HepG2 (cell line): Measurements from ENCODE around the gene ARHGDIG. TPM values are rescaled to one million over a fixed set of nuclear protein-coding genes. Genes with fewer than 3 reads are reported as not detected.
A peak's percentile ranks its signal among the peaks of the same experiment; 100 is the strongest.

Source experiments
- ATAC-seq: fragments of 200-7000 bp; cut with Tn5 transposase; 3 replicates; pipeline ENCODE4 v1.9.1; 2020; ENCODE audit warnings: mild to moderate bottlenecking, moderate library complexity
- BruUV-seq: library from RNA; stranded (reverse); fragments of 400-500 nt; replicated peaks from 2 replicates; lab custom pipeline; 2021; lab: Mats Ljungman, UMichigan
- CTCF ChIA-PET: fragments of 300-600 bp; formaldehyde crosslinking; extraction: SDS; loops from one replicate; lab custom pipeline; 2021; ENCODE audit warnings: low total read pairs, inconsistent platforms, low intra/inter-chr PET ratio; lab: Yijun Ruan, JAX
- POLR2A ChIA-PET: fragments of 350-600 bp; sonication (Branson Sonifier 250); formaldehyde crosslinking; loops from one replicate; lab custom pipeline; 2020; ENCODE audit warnings: antibody characterized with exemption, inconsistent platforms; lab: Yijun Ruan, JAX
- DNase-seq: peaks from one replicate; pipeline ENCODE4 v3.0.0-alpha.2; 2015; ENCODE audit warnings: low spot score
- FAIRE-seq: peaks from 3 replicates; lab custom pipeline; 2011; peaks lifted over from hg19 to GRCh38; lab: Jason Lieb, UNC
- H2AFZ ChIP-seq: one replicate; pipeline ENCODE4 v1.6.1; 2011; ENCODE audit warnings: low read length, inconsistent platforms
- H3K27ac ChIP-seq: fragments of 300-600 bp; 3 replicates; pipeline ENCODE4 v1.8.0; 2011; ENCODE audit warnings: mixed run types, mild to moderate bottlenecking, mixed read lengths, low read length, inconsistent platforms; ENCODE audit not compliant: insufficient read depth; ENCODE audit errors: extremely low read length
- H3K27me3 ChIP-seq, 2 experiments: fragments of 200-600 bp in 1 of 2; 2 replicates in 1 of 2; 3 replicates in 1 of 2; pipeline versions ENCODE4 v1.6.0 to v1.8.0; 2011; ENCODE audit warnings: low read length in 2 of 2, mild to moderate bottlenecking in 2 of 2, moderate library complexity in 2 of 2, inconsistent platforms in 1 of 2; ENCODE audit not compliant: insufficient read depth in 2 of 2, control insufficient read depth in 1 of 2
- H3K36me3 ChIP-seq, 2 experiments: fragments of 200-600 bp in 1 of 2; replicated peaks in 1 of 2; 2 replicates in 1 of 2; 3 replicates in 1 of 2; pipeline versions ENCODE4 v1.5.1 to v1.8.0; 2011; ENCODE audit warnings: low read length in 2 of 2, inconsistent platforms in 1 of 2; ENCODE audit not compliant: insufficient read depth in 2 of 2, control insufficient read depth in 1 of 2
- H3K4me1 ChIP-seq: 2 replicates; pipeline ENCODE4 v1.5.1; 2012; ENCODE audit warnings: low read length, inconsistent platforms; ENCODE audit not compliant: insufficient read depth
- H3K4me2 ChIP-seq: 2 replicates; pipeline ENCODE4 v1.6.0; 2011; ENCODE audit warnings: low read depth, low read length, inconsistent platforms
- H3K4me3 ChIP-seq, 3 experiments: fragments of 200-600 bp in 1 of 3; sonication (generic), shearing (Covaris generic) in 1 of 3; replicated peaks in 1 of 3; 2 replicates each; pipeline ENCODE4 v1.5.1; 2011 to 2016; ENCODE audit warnings: low read length in 3 of 3, inconsistent platforms in 2 of 3, low read depth in 2 of 3, mild to moderate bottlenecking in 2 of 3, control low read depth in 1 of 3, mixed read lengths in 1 of 3; ENCODE audit not compliant: insufficient read depth in 1 of 3
- H3K79me2 ChIP-seq: one replicate; pipeline ENCODE4 v1.6.1; 2011; ENCODE audit warnings: low read length, inconsistent platforms; ENCODE audit not compliant: insufficient read depth
- H3K9ac ChIP-seq: 2 replicates; pipeline ENCODE4 v1.6.0; 2011; ENCODE audit warnings: mild to moderate bottlenecking, low read depth, low read length, inconsistent platforms; ENCODE audit not compliant: insufficient read depth
- H3K9me3 ChIP-seq: 2 replicates; pipeline ENCODE4 v1.5.1; 2012; ENCODE audit warnings: mild to moderate bottlenecking, low read length
- H4K20me1 ChIP-seq: 2 replicates; pipeline ENCODE4 v1.6.0; 2011; ENCODE audit warnings: inconsistent platforms, mild to moderate bottlenecking, low read length, moderate library complexity; ENCODE audit not compliant: insufficient read depth
- DRAP1 ChIP-seq: IDR thresholded peaks from 2 replicates; pipeline ENCODE4 v1.6.1; 2016; ENCODE audit warnings: missing genetic modification reagents, missing compliant biosample characterization
- ETV5 ChIP-seq: IDR thresholded peaks from 2 replicates; pipeline ENCODE4 v1.6.1; 2018; ENCODE audit warnings: missing biosample characterization, missing genetic modification reagents, inconsistent platforms, borderline replicate concordance
- FOXC1 ChIP-seq: sonication (generic); formaldehyde crosslinking; IDR thresholded peaks from 2 replicates; pipeline ENCODE4 v1.8.0; 2022; ENCODE audit warnings: mild to moderate bottlenecking, missing genetic modification reagents, borderline replicate concordance
- FOXM1 ChIP-seq: sonication (generic); formaldehyde crosslinking; IDR thresholded peaks from 2 replicates; pipeline ENCODE4 v1.5.0; 2020; ENCODE audit warnings: missing genetic modification reagents
- HMG20B ChIP-seq: conservative IDR thresholded peaks from 2 replicates; pipeline ENCODE4 v1.6.1; 2016; ENCODE audit warnings: missing genetic modification reagents, missing compliant biosample characterization
- JARID2 ChIP-seq: sonication (generic); formaldehyde crosslinking; IDR thresholded peaks from 2 replicates; pipeline ENCODE4 v1.8.1; 2023; ENCODE audit warnings: missing genetic modification reagents, inconsistent platforms; ENCODE audit not compliant: insufficient replicate concordance
- KAT8 ChIP-seq: IDR thresholded peaks from 2 replicates; pipeline ENCODE4 v1.6.1; 2016; ENCODE audit warnings: missing genetic modification reagents, missing compliant biosample characterization
- NFE2 ChIP-seq: sonication (generic); formaldehyde crosslinking; IDR thresholded peaks from 2 replicates; pipeline ENCODE4 v1.4.0; 2020; ENCODE audit warnings: missing genetic modification reagents
- NR2F1 ChIP-seq, 2 experiments: fragments of 450-650 bp in 1 of 2; formaldehyde crosslinking in 1 of 2; IDR thresholded peaks; 2 replicates each; pipeline versions ENCODE4 v1.5.0 to v1.6.1; 2016 to 2020; ENCODE audit warnings: mild to moderate bottlenecking in 1 of 2, missing compliant biosample characterization in 1 of 2, missing genetic modification reagents in 1 of 2, moderate library complexity in 1 of 2
- TBL1XR1 ChIP-seq: fragments of 150-350 bp; IDR thresholded peaks from 2 replicates; pipeline ENCODE4 v1.6.1; 2014; ENCODE audit warnings: borderline replicate concordance, low read length; ENCODE audit not compliant: partially characterized antibody
- TBX3 ChIP-seq: fragments of 450-650 bp; IDR thresholded peaks from 2 replicates; pipeline ENCODE4 v1.6.1; 2017; ENCODE audit warnings: antibody characterized with exemption, mild to moderate bottlenecking, inconsistent platforms, borderline replicate concordance
- THYN1 ChIP-seq: sonication (generic); formaldehyde crosslinking; IDR thresholded peaks from 2 replicates; pipeline ENCODE4 v1.8.1; 2023; ENCODE audit warnings: low read depth, mild to moderate bottlenecking, moderate library complexity, missing genetic modification reagents, borderline replicate concordance
- ZBTB3 ChIP-seq: sonication (generic); formaldehyde crosslinking; IDR thresholded peaks from 2 replicates; pipeline ENCODE4 v1.4.0; 2020; ENCODE audit warnings: low read depth, mild to moderate bottlenecking, moderate library complexity, missing genetic modification reagents, borderline replicate concordance
- ZBTB34 ChIP-seq: sonication (generic); formaldehyde crosslinking; IDR thresholded peaks from 2 replicates; pipeline ENCODE4 v1.8.0; 2022; ENCODE audit warnings: mild to moderate bottlenecking, missing genetic modification reagents
- ZNF20 ChIP-seq: sonication (generic); formaldehyde crosslinking; IDR thresholded peaks from 2 replicates; pipeline ENCODE4 v1.4.0; 2020; ENCODE audit warnings: mild to moderate bottlenecking, moderate library complexity, missing genetic modification reagents
- ZNF430 ChIP-seq: sonication (generic); formaldehyde crosslinking; IDR thresholded peaks from 2 replicates; pipeline ENCODE4 v1.9.0; 2021; ENCODE audit warnings: mild to moderate bottlenecking, missing genetic modification reagents
- ZNF589 ChIP-seq: sonication (generic); formaldehyde crosslinking; conservative IDR thresholded peaks from 2 replicates; pipeline ENCODE4 v1.8.0; 2022; ENCODE audit warnings: mild to moderate bottlenecking, moderate library complexity, missing genetic modification reagents
- ZNF619 ChIP-seq: sonication (generic); formaldehyde crosslinking; IDR thresholded peaks from 2 replicates; pipeline ENCODE4 v1.4.0; 2020; ENCODE audit warnings: mild to moderate bottlenecking, missing genetic modification reagents
- WGBS: methylation state at CpG from one replicate; pipeline ENCODE4 v1.1.6; 2017; ENCODE audit warnings: low lambda C conversion rate; 5-methylcytosine and 5-hydroxymethylcytosine counted together
- in situ Hi-C: cut with HindIII; loops from 2 replicates; pipeline ENCODE4 v1.10.0; 2017; ENCODE audit warnings: low pct_unique_long_range_greater_than_20kb; ENCODE audit not compliant: extremely low pct_ligation_motif_present
- intact Hi-C: fragments of 100-400 bp; cut with micrococcal nuclease; formaldehyde crosslinking; loops from one replicate; pipeline ENCODE4 v1.10.0; 2022; ENCODE audit not compliant: unreplicated experiment
- polyA plus RNA-seq, 8 experiments: library from polyadenylated mRNA; depleted of rRNA in 3 of 8; stranded (reverse) in 7 of 8; unstranded in 1 of 8; fragments of >200 nt; fragmentation: Illumina TruSeq in 4 of 8; extraction: Trizol in 4 of 8; gene quantifications; 2 replicates each; pipeline versions ENCODE4 v1.2.1 to v1.2.3, GENCODE V29; 2011 to 2016; ENCODE audit warnings: low read depth in 4 of 8, missing spikeins in 1 of 8, mixed read lengths in 1 of 8; ENCODE audit not compliant: insufficient read depth in 1 of 8
- total RNA-seq, 5 experiments: library from RNA; depleted of rRNA; stranded (reverse); fragments of >200 nt; fragmentation: Illumina TruSeq; extraction: Trizol; gene quantifications; 2 replicates each; pipeline ENCODE4 v1.2.3, GENCODE V29; 2016; ENCODE audit warnings: low read depth in 1 of 5
- TF ChIP-seq, protein P1 (sequence below), 2 experiments: sonication (generic) in 1 of 2; formaldehyde crosslinking in 1 of 2; IDR thresholded peaks; 2 replicates each; pipeline versions ENCODE4 v1.5.1 to v1.6.1; 2011 to 2020; ENCODE audit warnings: borderline replicate concordance in 1 of 2, low read depth in 1 of 2, low read length in 1 of 2, mild to moderate bottlenecking in 1 of 2, missing genetic modification reagents in 1 of 2, moderate library complexity in 1 of 2

The ARHGDIG gene
- total and polyA plus RNA-seq, 2 of the 13 experiments (the other 11 are each of a cell fraction or from before 2014, with no cell fraction given) = 0.24 to 0.48 TPM

GRCh38 chr16:234468-235305 is 45.7 kb upstream of the ARHGDIG start, which contains the start of gene FAM234A:
Gene FAM234A (plus strand): TSS chr16:234821. CDS start chr16:254414, 19,593 bp downstream.
- ATAC-seq (peak; percentile 86), FAIRE-seq (peak; percentile 66), DNase-seq (peak; percentile 87)
- WGBS = 1% methylated on average over 22 of the region's 85 CpGs
- Histone ChIP-seq H4K20me1 (no peaks in the 10 kb centered on the region), H3K4me1 (peaks cover 15% of the 10 kb centered on the region), H3K4me3 (peak within 1 kb of the TSS; percentile 73 to 84 (median 81)), H3K9ac (peak within 1 kb of the TSS; percentile 89), H3K27ac (peak within 1 kb of the TSS; percentile 85), H3K4me2 (peak within 1 kb of the TSS; percentile 92), H2AFZ (peak within 1 kb of the TSS; percentile 74), H3K27me3 (no peaks in the 10 kb centered on the region; a peak in 1 of 5 replicates), H3K9me3 (no peaks in the 10 kb centered on the region), H3K36me3 (no peaks in the 10 kb centered on the region), H3K79me2 (no peaks in the 10 kb centered on the region)
- no TSS peak for BruUV-seq
- CTCF ChIA-PET = no interaction called here
- in situ Hi-C loops = no loop called here
- intact Hi-C loops = loop anchor here (5.0 kb wide), 1 partner anchor 53 kb away; no protein-coding TSS in a partner anchor
- POLR2A ChIA-PET = interaction anchor here (0.7 to 1.9 kb wide), 14 partner anchors 10 to 267 kb away, joined by 3 to 11 read pairs (median 4); partner anchors contain the start of genes ARHGDIG, AXIN1, MRPL28 and POLR3K
- TF ChIP-seq FOXM1 (CRISPR knock-in tag) (no peak), NFE2 (CRISPR knock-in tag) (no peak), ZBTB34 (no peak), ZNF20 (CRISPR knock-in tag) (no peak), KAT8 (0 out of 2 replicates have a peak, but pooled peaks have one; percentile 66), HMG20B (CRISPR knock-in tag) (0 out of 2 replicates have a peak, but pooled peaks have one; percentile 5), ETV5 (peak; percentile 60), FOXC1 (0 out of 2 replicates have a peak, but pooled peaks have one; percentile 33), DRAP1 (CRISPR knock-in tag) (no peak; the same call in 1 of the 2 replicates), NR2F1 (CRISPR knock-in tag; IDR thresholded peaks at IDR 0.05) (no peak), JARID2 (CRISPR knock-in tag) (no peak), ZNF430 (CRISPR knock-in tag) (no peak), THYN1 (no peak), TBL1XR1 (no peak), ZBTB3 (CRISPR knock-in tag) (no peak), ZNF619 (CRISPR knock-in tag) (peak; percentile 80; the same call in 1 of the 2 replicates), ZNF589 (CRISPR knock-in tag) (peak; percentile 30; the same call in 1 of the 2 replicates), TBX3 (no peak)
- TF ChIP-seq, protein P1, sequence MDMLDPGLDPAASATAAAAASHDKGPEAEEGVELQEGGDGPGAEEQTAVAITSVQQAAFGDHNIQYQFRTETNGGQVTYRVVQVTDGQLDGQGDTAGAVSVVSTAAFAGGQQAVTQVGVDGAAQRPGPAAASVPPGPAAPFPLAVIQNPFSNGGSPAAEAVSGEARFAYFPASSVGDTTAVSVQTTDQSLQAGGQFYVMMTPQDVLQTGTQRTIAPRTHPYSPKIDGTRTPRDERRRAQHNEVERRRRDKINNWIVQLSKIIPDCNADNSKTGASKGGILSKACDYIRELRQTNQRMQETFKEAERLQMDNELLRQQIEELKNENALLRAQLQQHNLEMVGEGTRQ (IDR thresholded peaks at IDR 0.05; ENCODE audit: low read depth, low read length) = no peak
- TF ChIP-seq, protein P1 (CRISPR knock-in tag; IDR thresholded peaks at IDR 0.05; ENCODE audit: borderline replicate concordance) = no peak
